Mesenchymal stem cell (in vitro differentiated cells and primary cell): Measurements from ENCODE around the gene MTA1.

Source experiments
- DNase-seq: peaks from one replicate; pipeline ENCODE4 v3.0.0-alpha.2; 2013
- H2AFZ ChIP-seq: one replicate; pipeline ENCODE4 v1.6.1; 2013; ENCODE audit warnings: low read depth, mild to moderate bottlenecking, control low read depth, inconsistent platforms, low read length, moderate library complexity
- H2AK5ac ChIP-seq: 2 replicates; pipeline ENCODE4 v1.6.1; 2013; ENCODE audit warnings: low read length, moderate library complexity, mild to moderate bottlenecking, inconsistent platforms; ENCODE audit not compliant: severe bottlenecking
- H2BK120ac ChIP-seq: one replicate; pipeline ENCODE4 v1.6.1; 2013; ENCODE audit warnings: low read depth, mild to moderate bottlenecking, inconsistent platforms, low read length, moderate library complexity
- H2BK12ac ChIP-seq, 2 experiments: one replicate each; pipeline ENCODE4 v1.6.1; 2013; ENCODE audit warnings: inconsistent platforms in 2 of 2, low read length in 2 of 2, mild to moderate bottlenecking in 2 of 2, moderate library complexity in 2 of 2, control low read depth in 1 of 2
- H2BK15ac ChIP-seq: one replicate; pipeline ENCODE4 v1.6.1; 2013; ENCODE audit warnings: mild to moderate bottlenecking, low read depth, inconsistent platforms; ENCODE audit not compliant: poor library complexity, severe bottlenecking
- H2BK5ac ChIP-seq: 2 replicates; pipeline ENCODE4 v1.6.1; 2013; ENCODE audit warnings: low read depth, mild to moderate bottlenecking, low read length, control low read depth, inconsistent platforms; ENCODE audit not compliant: poor library complexity, severe bottlenecking
- H3K14ac ChIP-seq, 2 experiments: one replicate each; pipeline ENCODE4 v1.6.1; 2013; ENCODE audit warnings: inconsistent platforms in 2 of 2, low read length in 2 of 2, control low read depth in 1 of 2, mild to moderate bottlenecking in 1 of 2, moderate library complexity in 1 of 2
- H3K18ac ChIP-seq, 2 experiments: one replicate each; pipeline ENCODE4 v1.6.1; 2013; ENCODE audit warnings: inconsistent platforms in 2 of 2, low read length in 2 of 2, control low read depth in 1 of 2, low read depth in 1 of 2, mild to moderate bottlenecking in 1 of 2
- H3K23ac ChIP-seq, 2 experiments: one replicate each; pipeline ENCODE4 v1.6.1; 2013; ENCODE audit warnings: inconsistent platforms in 2 of 2, low read length in 2 of 2, mild to moderate bottlenecking in 2 of 2, moderate library complexity in 2 of 2, control low read depth in 1 of 2
- H3K27ac ChIP-seq: 2 replicates; pipeline ENCODE4 v1.5.1; 2013; ENCODE audit warnings: mild to moderate bottlenecking, moderate library complexity, low read length, control low read depth, inconsistent platforms; ENCODE audit not compliant: poor library complexity, severe bottlenecking
- H3K27me3 ChIP-seq, 2 experiments: 2 replicates each; pipeline versions ENCODE4 v1.6.1 to v1.7.0; 2013; ENCODE audit warnings: low read length in 2 of 2, mild to moderate bottlenecking in 2 of 2, moderate library complexity in 2 of 2, control low read depth in 1 of 2, inconsistent platforms in 1 of 2; ENCODE audit not compliant: control insufficient read depth in 1 of 2, insufficient read depth in 1 of 2
- H3K36me3 ChIP-seq, 2 experiments: 2 replicates each; pipeline versions ENCODE4 v1.6.1 to v1.7.0; 2013; ENCODE audit warnings: low read length in 2 of 2, control low read depth in 1 of 2, inconsistent platforms in 1 of 2, low read depth in 1 of 2, mild to moderate bottlenecking in 1 of 2; ENCODE audit not compliant: insufficient read depth in 2 of 2, control insufficient read depth in 1 of 2
- H3K4ac ChIP-seq, 2 experiments: one replicate each; pipeline ENCODE4 v1.6.1; 2013; ENCODE audit warnings: inconsistent platforms in 2 of 2, low read length in 2 of 2, mild to moderate bottlenecking in 2 of 2, moderate library complexity in 2 of 2, control low read depth in 1 of 2, low read depth in 1 of 2
- H3K4me1 ChIP-seq: 2 replicates; pipeline ENCODE4 v1.6.1; 2013; ENCODE audit warnings: low read depth, low read length, control low read depth; ENCODE audit not compliant: control insufficient read depth, insufficient read depth
- H3K4me2 ChIP-seq: 2 replicates; pipeline ENCODE4 v1.6.1; 2013; ENCODE audit warnings: low read length, mild to moderate bottlenecking, inconsistent platforms; ENCODE audit not compliant: poor library complexity, severe bottlenecking
- H3K4me3 ChIP-seq, 2 experiments: 2 replicates each; pipeline versions ENCODE4 v1.5.1 to v1.7.0; 2013; ENCODE audit warnings: low read length in 2 of 2, mild to moderate bottlenecking in 2 of 2, control low read depth in 1 of 2, low read depth in 1 of 2; ENCODE audit not compliant: insufficient read depth in 1 of 2
- H3K79me1 ChIP-seq: replicated peaks from 2 replicates; pipeline ENCODE4 v1.6.1; 2013; ENCODE audit warnings: mild to moderate bottlenecking, control low read depth, low read length, inconsistent platforms; ENCODE audit not compliant: poor library complexity, severe bottlenecking
- H3K9ac ChIP-seq: 2 replicates; pipeline ENCODE4 v1.7.0; 2013; ENCODE audit warnings: mild to moderate bottlenecking, low read length, moderate library complexity
- H3K9me3 ChIP-seq: 2 replicates; pipeline ENCODE4 v1.7.0; 2013; ENCODE audit warnings: mild to moderate bottlenecking, low read length; ENCODE audit not compliant: control insufficient read depth
- H4K8ac ChIP-seq: one replicate; pipeline ENCODE4 v1.6.1; 2013; ENCODE audit warnings: inconsistent platforms, mild to moderate bottlenecking, low read length, moderate library complexity
- H4K91ac ChIP-seq: one replicate; pipeline ENCODE4 v1.6.1; 2013; ENCODE audit warnings: mild to moderate bottlenecking, low read length, inconsistent platforms
- WGBS: methylation state at CpG from one replicate; pipeline ENCODE4 v1.1.7; 2013; ENCODE audit warnings: mixed read lengths; 5-methylcytosine and 5-hydroxymethylcytosine counted together

Gene MTA1

GRCh38 chr14:105420974-105421674 is 1.5 kb downstream of the MTA1 start:
- H2BK12ac ChIP-seq = no peak overlapping the region

GRCh38 chr14:105421723-105422615 is 2.3 kb downstream of the MTA1 start:
- no peak overlapping the region for H3K18ac ChIP-seq
- H3K4me1 ChIP-seq = peaks cover 32% of the 10 kb centered on the region
- no peak overlapping the region for H2BK120ac ChIP-seq
- H3K9me3 ChIP-seq = no peaks in the 10 kb centered on the region
- peak overlapping the region; percentile 44 for H2AK5ac ChIP-seq
- H3K36me3 ChIP-seq = peaks cover 9 to 45% of the 10 kb centered on the region in 2 experiments
- H3K9ac ChIP-seq = peak overlapping the region; percentile 88
- H3K4me2 ChIP-seq = peak overlapping the region; percentile 43
- peak overlapping the region; percentile 2 for H4K91ac ChIP-seq
- peak overlapping the region; percentile 69 for H4K8ac ChIP-seq
- H3K4me3 ChIP-seq = peak overlapping the region in 1 of 2 experiments; percentile 89
- H3K23ac ChIP-seq = peak overlapping the region in 1 of 2 experiments; percentile 70
- H2BK15ac ChIP-seq = no peak overlapping the region
- H3K4ac ChIP-seq = peak overlapping the region in 1 of 2 experiments; percentile 57
- peaks cover 12% of the 10 kb centered on the region for H3K79me1 ChIP-seq
- DNase-seq = no peak
- no peaks in the 10 kb centered on the region for H3K27me3 ChIP-seq
- peak overlapping the region in 1 of 2 experiments; percentile 71 for H3K14ac ChIP-seq
- no peak overlapping the region for H2BK5ac ChIP-seq
- no peak overlapping the region for H2BK12ac ChIP-seq
- H2AFZ ChIP-seq = no peak overlapping the region
- no peak overlapping the region for H3K27ac ChIP-seq
- 93% methylated on average over 27 of the region's 32 CpGs for WGBS

More at GRCh38 chr14:105420974-105421674, 1.5 kb downstream of the MTA1 start:
- DNase-seq = no peak
- peak overlapping the region; percentile 2 for H4K91ac ChIP-seq
- peak overlapping the region; percentile 5 for H2BK15ac ChIP-seq
- H3K4me3 ChIP-seq = peak overlapping the region; percentile 70 to 89
- H3K79me1 ChIP-seq = peaks cover 9% of the 10 kb centered on the region
- no peak overlapping the region for H2BK120ac ChIP-seq
- no peaks in the 10 kb centered on the region for H3K27me3 ChIP-seq
- no peak overlapping the region for H3K27ac ChIP-seq
- H2BK5ac ChIP-seq = no peak overlapping the region
- peak overlapping the region; percentile 55 for H4K8ac ChIP-seq
- H2AK5ac ChIP-seq = peak overlapping the region; percentile 44
- no peaks in the 10 kb centered on the region for H3K9me3 ChIP-seq
- H3K36me3 ChIP-seq = peaks cover 3 to 37% of the 10 kb centered on the region in 2 experiments
- peak overlapping the region in 1 of 2 experiments; percentile 6 for H3K23ac ChIP-seq
- H2AFZ ChIP-seq = no peak overlapping the region
- peak overlapping the region; percentile 88 for H3K9ac ChIP-seq
- H3K4me1 ChIP-seq = peaks cover 32% of the 10 kb centered on the region
- peak overlapping the region in 1 of 2 experiments; percentile 57 for H3K4ac ChIP-seq
- 61% methylated on average over 22 of the region's 23 CpGs for WGBS
- H3K14ac ChIP-seq = peak overlapping the region in 1 of 2 experiments; percentile 71
- peak overlapping the region; percentile 9 to 67 for H3K18ac ChIP-seq
- peak overlapping the region; percentile 72 for H3K4me2 ChIP-seq

- no peak overlapping the region for H3K4me2 ChIP-seq
- 89% methylated on average over 21 of the region's 21 CpGs for WGBS
- no peaks in the 10 kb centered on the region for H3K9me3 ChIP-seq
- no peak overlapping the region for H2BK5ac ChIP-seq
- H3K36me3 ChIP-seq = peaks cover 15 to 52% of the 10 kb centered on the region in 2 experiments
- H2BK120ac ChIP-seq = no peak overlapping the region
- H3K4me3 ChIP-seq = no peak overlapping the region
- H2BK12ac ChIP-seq = no peak overlapping the region
- no peak overlapping the region for H3K4ac ChIP-seq
- no peak overlapping the region for H3K14ac ChIP-seq
- H3K27me3 ChIP-seq = no peaks in the 10 kb centered on the region
- no peak overlapping the region for H4K91ac ChIP-seq
- no peak overlapping the region for H4K8ac ChIP-seq
- H2BK15ac ChIP-seq = no peak overlapping the region
- no peak for DNase-seq
- H3K9ac ChIP-seq = no peak overlapping the region
- H3K79me1 ChIP-seq = peaks cover 12% of the 10 kb centered on the region
- H2AK5ac ChIP-seq = no peak overlapping the region
- H3K23ac ChIP-seq = no peak overlapping the region
- peaks cover 32% of the 10 kb centered on the region for H3K4me1 ChIP-seq
- H3K18ac ChIP-seq = no peak overlapping the region
- H3K27ac ChIP-seq = no peak overlapping the region
- no peak overlapping the region for H2AFZ ChIP-seq
These were observed 3.3 kb downstream of the MTA1 start for GRCh38 chr14:105422695-105423487.
